ENCODE data around the gene DNAH2.

Gene DNAH2

DNA sequence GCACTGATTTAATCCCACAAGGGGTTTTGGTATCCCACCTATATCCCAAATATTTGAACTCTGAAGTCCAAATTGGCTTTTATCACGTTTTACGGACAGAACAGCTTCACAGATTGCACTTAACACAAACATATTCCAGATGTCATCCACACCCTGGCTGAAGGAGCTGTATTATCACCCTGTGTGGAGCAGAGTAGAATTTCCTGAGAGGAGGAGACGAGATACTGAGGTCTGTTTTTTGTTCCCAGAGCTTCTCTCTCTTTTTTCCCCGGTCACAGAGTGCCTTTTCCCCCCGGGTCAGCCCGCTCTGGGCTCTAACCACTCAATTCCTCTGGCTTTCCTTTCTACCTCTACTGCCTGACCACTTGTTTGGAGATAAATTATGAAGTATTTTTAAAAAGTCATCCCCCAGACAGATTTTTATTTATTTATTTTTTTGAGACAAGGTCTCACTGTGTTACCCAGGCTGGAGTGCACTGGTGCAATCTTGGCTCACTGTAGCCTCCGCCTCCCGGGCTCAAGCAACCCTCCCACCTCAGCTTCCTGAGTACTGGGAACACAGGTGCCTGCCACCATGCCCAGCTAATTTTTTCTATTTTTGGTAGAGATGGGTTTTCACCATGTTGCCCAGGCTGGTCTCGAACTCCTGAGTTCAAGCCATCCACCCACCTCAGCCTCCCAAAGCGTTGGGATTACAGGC lies 30.7 kb downstream of the DNAH2 start:
- TF ChIP-seq, protein P1, sequence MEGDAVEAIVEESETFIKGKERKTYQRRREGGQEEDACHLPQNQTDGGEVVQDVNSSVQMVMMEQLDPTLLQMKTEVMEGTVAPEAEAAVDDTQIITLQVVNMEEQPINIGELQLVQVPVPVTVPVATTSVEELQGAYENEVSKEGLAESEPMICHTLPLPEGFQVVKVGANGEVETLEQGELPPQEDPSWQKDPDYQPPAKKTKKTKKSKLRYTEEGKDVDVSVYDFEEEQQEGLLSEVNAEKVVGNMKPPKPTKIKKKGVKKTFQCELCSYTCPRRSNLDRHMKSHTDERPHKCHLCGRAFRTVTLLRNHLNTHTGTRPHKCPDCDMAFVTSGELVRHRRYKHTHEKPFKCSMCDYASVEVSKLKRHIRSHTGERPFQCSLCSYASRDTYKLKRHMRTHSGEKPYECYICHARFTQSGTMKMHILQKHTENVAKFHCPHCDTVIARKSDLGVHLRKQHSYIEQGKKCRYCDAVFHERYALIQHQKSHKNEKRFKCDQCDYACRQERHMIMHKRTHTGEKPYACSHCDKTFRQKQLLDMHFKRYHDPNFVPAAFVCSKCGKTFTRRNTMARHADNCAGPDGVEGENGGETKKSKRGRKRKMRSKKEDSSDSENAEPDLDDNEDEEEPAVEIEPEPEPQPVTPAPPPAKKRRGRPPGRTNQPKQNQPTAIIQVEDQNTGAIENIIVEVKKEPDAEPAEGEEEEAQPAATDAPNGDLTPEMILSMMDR (IDR thresholded peaks at IDR 0.05): no peak
- no peaks in the 10 kb centered on the region for H3K4me1 ChIP-seq (ENCODE audit: control insufficient read depth in 1 of 2, insufficient read depth in 1 of 2, low read depth in 1 of 2, low read length in 1 of 2)
- no peak overlapping the region for H3K27ac ChIP-seq
- no peaks in the 10 kb centered on the region for H3K36me3 ChIP-seq
- no peaks in the 10 kb centered on the region for H3K9me3 ChIP-seq
- H3K4me3 ChIP-seq (ENCODE audit: low read depth in 1 of 2, low read length in 1 of 2): no peak overlapping the region
- peaks cover 18% of the 10 kb centered on the region for H3K27me3 ChIP-seq

DNA sequence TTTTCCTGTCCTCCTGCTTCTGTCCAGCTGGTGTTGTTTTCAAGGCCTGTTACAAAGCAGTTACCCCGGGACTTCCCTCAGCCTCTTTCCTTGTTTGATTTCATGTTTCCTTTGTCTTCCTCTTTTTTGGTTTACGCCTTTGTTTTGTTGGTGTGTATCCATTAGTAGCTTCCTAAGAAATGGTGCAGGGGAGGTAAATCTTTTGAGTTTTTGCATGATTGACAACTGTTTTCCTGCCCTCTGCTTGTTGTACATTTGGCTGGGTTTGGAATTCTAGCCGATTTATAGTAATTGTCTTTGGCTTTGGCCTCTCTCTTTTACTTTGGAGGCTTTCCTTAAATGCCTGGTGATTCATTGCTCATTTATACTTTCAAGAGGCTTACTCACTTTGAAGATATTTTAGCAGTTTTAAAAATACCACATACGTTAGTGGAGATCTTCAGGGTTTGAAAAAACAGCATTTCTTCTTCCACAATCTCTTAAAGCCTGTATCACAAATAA lies 32.8 kb downstream of the DNAH2 start:
- Histone ChIP-seq H3K9me3 (no peaks in the 10 kb centered on the region), H3K27me3 (peaks cover 18% of the 10 kb centered on the region), H3K4me3 (ENCODE audit: low read depth in 1 of 2, low read length in 1 of 2) (no peak overlapping the region), H3K4me1 (ENCODE audit: control insufficient read depth in 1 of 2, insufficient read depth in 1 of 2, low read depth in 1 of 2, low read length in 1 of 2) (no peaks in the 10 kb centered on the region), H3K27ac (no peak overlapping the region), H3K36me3 (no peaks in the 10 kb centered on the region)
- TF ChIP-seq, protein P1 (IDR thresholded peaks at IDR 0.05): no peak

DNA sequence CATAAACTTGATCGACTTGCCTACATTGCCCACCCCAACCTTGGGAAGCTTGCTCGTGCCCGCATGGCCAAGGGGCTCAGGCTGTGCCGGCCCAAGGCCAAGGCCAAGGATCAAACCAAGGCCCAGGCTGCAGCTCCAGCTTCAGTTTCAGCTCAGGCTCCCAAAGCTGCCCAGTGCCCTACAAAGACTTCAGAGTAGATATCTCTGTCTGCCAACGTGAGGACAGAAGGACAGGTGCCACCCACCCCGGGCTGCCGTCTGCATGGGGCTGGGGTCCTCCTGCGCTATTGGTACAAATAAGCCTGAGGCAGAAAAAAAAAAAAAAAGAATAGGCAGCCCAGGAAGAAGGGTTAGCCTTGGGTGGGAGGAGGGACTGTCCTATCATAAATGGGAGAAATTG lies 37.1 kb downstream of the DNAH2 start:
- no peak overlapping the region for H3K4me3 ChIP-seq (ENCODE audit: low read depth in 1 of 2, low read length in 1 of 2)
- TF ChIP-seq, protein P1 (IDR thresholded peaks at IDR 0.05): no peak
- no peaks in the 10 kb centered on the region for H3K4me1 ChIP-seq (ENCODE audit: control insufficient read depth in 1 of 2, insufficient read depth in 1 of 2, low read depth in 1 of 2, low read length in 1 of 2)
- H3K27ac ChIP-seq: no peak overlapping the region
- no peaks in the 10 kb centered on the region for H3K27me3 ChIP-seq
- no peaks in the 10 kb centered on the region for H3K9me3 ChIP-seq
- H3K36me3 ChIP-seq: no peaks in the 10 kb centered on the region

DNA sequence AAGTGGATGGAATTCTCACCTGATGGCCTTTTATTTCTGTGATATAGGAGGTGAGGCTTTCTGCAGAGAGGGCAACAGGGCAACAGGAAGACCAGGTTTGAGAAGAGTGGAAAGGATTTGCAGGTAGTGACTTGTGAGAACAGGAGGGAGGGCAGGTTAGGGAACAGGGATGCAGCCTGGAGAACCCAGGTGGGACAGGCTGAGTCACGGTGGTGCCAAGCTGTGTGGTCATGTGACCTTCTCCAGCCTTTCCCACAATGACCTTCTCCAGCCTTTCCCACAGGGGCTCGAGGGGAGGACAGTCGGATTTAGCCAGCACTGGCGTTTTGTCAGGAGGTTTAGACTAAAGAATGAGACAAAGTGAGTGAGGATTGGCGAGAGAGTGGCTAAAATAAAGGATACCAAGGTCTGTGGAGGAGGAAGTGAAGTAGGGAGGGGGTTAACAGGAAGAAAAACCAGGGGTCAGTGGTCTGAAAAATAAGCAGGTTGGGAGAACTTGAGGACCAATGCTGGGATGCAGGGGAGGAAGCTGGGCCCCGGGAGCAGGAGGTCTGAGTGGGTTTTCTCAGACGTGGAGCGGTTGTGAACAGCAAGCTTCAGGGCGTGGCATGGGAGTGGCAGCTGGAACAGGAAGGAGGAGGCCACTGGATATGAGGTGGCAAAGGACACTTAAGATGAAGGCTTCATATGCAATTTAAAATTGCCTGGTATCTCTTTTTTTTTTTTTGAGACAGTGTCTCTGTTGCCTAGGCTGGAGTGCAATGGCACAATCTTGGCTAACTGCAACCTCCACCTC lies 37.7 kb downstream of the DNAH2 start:
- H3K9me3 ChIP-seq: no peaks in the 10 kb centered on the region

DNA sequence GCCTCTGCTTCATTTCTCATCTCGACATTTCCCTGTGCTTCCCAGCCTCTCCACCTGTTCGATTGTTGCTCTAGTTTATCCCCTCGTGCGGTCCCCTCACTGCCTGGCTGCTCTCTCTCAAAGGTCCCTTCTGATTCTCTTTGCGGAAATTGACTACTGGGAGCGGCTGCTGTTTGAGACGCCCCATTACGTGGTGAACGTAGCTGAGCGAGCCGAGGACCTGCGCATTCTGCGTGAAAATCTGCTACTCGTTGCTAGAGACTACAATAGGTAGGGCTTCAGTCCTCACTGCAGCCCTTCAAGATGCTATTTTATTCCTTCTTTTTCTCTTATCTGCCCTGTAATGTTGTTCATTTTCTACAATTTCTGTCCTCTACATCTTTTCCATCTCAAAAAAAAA lies 39.4 kb downstream of the DNAH2 start:
- no peaks in the 10 kb centered on the region for H3K36me3 ChIP-seq
- H3K4me1 ChIP-seq (ENCODE audit: control insufficient read depth in 1 of 2, insufficient read depth in 1 of 2, low read depth in 1 of 2, low read length in 1 of 2): no peaks in the 10 kb centered on the region
- no peak overlapping the region for H3K4me3 ChIP-seq (ENCODE audit: low read depth in 1 of 2, low read length in 1 of 2)
- H3K9me3 ChIP-seq: no peaks in the 10 kb centered on the region
- TF ChIP-seq, protein P1 (IDR thresholded peaks at IDR 0.05): no peak
- no peak overlapping the region for H3K27ac ChIP-seq
- H3K27me3 ChIP-seq: no peaks in the 10 kb centered on the region

More for the DNA sequence above, 37.7 kb downstream of the DNAH2 start:
- Histone ChIP-seq H3K36me3 (no peaks in the 10 kb centered on the region), H3K4me1 (ENCODE audit: control insufficient read depth in 1 of 2, insufficient read depth in 1 of 2, low read depth in 1 of 2, low read length in 1 of 2) (no peaks in the 10 kb centered on the region), H3K4me3 (ENCODE audit: low read depth in 1 of 2, low read length in 1 of 2) (no peak overlapping the region), H3K27me3 (no peaks in the 10 kb centered on the region), H3K27ac (no peak overlapping the region)
- TF ChIP-seq, protein P1 (IDR thresholded peaks at IDR 0.05): no peak

Measured in neutrophil (primary cell).